NCI-H446 treated with DMSO at 0.1 percent for 48 hours (cell line): Measurements from ENCODE around the gene OR10H4.
"Not testable (repeated sequence)": the region's sequence is repeated elsewhere in the genome, so short reads cannot be mapped to it uniquely, and the experiment has no call there.

ENCODE experiments used
- DNase-seq: peaks from one replicate; lab custom pipeline; 2025; lab: John Stamatoyannopoulos, UW

OR10H4 gene

DNA sequence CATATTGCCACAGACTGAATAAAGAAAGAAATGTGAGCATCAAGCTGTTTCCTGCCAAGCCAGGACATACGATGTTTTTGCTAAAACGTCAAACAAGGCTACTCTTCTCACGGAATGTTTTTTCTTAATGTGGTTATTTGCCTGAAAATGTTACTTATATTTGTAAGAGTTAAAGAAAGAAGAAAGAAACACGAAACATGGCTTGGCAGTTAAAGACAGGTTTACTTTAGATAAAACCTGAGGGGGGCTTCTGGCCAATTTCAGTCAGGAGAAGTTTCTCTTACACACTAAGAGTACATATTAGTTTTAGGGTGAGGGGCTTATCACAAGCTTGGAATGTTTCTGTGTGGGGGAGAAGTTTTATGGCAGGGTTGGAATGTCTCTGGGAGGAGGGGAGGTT is 4.4 kb upstream of the OR10H4 start:
- no peak for DNase-seq

DNA sequence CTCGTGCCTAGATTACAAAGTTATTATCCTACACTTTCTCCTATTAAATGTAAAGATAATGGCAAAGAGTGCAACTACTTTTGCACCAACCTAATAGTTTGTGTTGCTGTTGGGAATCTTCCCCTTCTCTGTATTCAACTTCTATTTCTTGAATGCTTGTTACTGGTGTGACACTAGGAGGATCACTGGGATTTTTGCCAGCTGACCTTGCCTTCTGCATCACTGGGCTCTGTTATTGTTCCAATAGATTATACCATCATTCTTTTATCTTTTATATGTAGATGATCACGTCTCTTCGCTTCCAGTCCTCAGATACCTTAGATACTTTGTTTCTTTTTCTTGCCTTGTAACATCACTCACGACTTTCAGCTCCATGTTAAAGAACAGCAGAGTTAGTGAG is 3.5 kb upstream of the OR10H4 start:
- DNase-seq: no peak

DNA sequence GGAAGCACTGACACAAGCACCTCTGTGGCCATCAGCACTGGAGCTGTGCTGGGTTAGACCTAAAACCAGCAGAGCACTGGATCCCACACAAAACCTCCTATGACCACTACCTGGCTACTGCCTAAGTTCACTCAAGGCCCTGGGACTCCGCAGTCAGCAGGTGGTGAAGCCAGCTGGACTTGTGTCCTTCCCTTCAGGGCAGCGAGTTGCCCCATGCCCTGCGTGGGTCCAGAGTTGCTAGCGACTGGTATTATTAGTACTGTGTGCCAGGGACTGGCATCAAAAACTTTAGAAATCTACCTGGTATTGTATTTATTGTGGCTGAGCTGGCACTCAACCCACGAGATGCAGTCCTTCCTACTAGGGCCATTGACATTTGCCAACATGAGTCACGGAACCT is 6.0 kb downstream of the OR10H4 start:
- no peak for DNase-seq

DNA sequence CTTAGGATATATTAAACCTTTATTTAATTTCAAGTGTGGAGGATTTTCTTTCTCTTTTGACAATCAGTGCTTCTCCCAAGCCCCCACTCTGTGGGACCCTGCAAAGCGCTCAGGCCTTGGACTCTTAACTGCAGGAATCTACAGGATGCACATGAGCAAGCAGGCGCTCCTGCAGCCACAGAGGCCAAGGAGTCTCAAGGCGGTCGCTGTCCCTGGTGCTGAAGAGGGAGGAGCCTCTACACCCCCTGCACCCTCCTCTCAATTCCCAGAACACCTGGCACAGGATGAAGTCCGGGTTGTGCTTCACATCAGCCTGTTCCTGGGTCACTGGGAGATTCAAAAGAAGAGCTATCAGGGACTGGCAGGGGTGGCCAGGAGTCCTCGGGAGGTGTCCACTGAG is 13.5 kb downstream of the OR10H4 start:
- no peak for DNase-seq

DNA sequence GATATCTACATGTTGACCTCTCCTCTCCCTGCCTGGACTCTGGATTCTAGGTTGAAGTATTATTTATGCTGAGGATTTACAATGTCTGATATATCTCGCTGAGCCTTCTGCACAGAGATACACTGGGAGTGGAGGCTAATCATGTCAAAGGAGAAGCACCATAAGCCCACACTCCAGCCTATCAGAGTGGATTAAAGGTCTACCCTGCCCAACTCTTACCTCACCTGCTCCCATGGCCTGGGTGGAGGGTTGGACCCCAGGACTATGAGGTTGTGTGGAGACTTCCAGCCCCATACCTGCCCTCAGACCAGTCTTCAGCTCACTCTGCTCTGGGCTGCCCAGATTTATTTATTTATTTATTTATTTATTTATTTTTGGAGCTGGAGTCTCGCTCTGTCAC is 15.4 kb downstream of the OR10H4 start:
- DNase-seq: no peak

DNA sequence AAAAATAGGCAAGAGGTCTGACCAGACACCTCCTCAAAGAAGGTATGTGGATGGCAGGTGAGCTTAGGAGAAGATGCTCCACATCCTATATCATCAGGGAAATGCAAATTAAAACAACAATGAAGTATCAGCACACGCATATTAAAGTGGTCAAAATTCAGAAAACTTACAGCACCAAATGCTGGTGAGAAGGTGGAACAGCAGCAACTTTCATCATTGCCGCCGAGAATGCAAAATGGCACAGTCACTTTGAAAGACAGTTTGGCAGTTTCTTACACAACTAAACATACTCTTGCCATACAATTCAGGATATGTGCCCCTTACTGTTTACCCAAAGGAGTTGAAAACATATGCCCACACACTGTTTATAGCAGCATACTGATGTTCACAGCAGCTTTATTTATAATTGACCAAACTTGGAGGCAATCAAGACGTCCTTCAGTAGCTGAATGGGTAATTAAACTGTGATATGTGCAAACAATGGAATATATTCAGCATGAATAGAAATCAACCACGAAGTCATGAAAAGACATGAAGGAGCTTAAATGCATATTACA is 22.5 kb downstream of the OR10H4 start:
- no peak for DNase-seq

DNA sequence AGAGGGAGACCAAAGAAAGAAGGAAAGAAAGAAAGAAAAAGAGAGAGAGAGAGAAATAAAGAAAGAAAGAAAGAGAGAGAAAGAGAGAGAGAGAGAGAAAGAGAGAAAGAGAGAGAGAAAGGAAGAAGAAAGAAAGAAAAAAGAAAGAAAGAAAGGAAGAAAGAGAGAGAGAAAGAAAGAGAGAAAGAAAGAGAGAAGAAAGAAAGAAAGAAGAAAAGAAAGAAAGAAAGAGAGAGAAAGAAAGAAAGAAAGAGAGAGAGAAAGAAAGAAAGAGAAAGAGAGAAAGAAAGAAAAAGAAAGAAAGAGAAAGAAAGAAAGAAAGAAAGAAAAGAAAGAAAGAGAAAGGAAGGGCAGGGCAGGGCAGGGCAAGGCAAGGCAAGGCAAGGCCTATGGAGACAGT is 23.2 kb downstream of the OR10H4 start:
- DNase-seq: not testable (repeated sequence)

DNA sequence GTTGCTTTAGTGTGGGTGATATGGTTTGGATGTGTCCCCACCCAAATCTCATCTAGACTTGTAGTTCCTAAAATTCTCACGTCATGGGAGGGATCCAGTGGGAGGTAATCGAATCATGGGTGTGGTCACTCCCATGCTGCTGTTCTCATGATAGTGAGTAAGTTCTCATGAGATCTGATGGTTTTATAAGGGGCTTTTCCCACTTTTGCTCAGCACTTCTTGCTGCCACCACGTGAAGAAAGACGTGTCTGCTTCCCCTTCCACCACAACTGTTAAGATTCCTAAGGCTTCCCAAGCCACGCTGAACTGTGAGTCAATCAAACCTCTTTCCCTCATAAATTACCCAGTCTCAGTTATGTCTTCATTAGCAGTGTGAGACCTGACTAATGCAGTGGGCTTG is 26.0 kb downstream of the OR10H4 start:
- no peak for DNase-seq

DNA sequence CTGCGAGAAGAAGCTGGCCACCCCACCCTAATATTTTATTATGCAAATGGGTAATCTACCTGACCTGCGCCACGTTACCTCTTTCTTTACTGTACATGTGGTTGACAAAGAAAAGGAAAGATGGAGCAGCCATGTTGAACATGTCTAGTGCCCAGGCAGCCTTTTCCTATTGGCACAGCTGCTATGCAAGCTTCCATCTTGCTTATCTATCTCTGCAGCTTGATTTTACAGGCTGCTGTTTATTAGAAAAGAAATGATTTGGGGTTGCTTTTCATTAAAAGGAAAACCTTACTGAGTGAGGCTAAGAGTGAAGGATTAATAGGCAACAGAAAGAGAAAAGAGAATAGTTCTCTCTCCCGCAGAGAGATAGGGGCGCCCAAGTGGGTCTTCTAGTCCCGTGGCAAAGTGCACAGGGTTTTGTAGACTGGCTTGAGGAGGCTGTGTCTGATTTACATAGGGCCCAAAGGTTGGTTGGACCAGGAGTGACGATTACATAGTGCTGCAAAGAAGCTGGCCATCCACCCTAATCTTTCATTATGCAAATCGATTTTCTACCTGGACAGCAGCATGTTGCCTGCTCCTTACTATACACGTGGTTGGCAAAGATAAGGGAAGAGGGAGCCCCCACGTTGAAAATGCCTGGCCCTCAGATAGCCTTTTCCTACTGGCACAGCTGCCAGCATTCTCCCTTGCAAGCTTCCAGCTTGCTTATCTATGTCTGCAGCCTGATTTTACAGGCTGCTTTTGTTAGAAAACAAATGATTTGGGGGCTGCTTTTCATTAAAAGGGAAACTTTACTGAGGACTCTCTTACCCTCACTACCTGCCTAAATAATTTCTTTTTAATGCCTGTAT is 28.3 kb downstream of the OR10H4 start:
- no peak for DNase-seq

DNA sequence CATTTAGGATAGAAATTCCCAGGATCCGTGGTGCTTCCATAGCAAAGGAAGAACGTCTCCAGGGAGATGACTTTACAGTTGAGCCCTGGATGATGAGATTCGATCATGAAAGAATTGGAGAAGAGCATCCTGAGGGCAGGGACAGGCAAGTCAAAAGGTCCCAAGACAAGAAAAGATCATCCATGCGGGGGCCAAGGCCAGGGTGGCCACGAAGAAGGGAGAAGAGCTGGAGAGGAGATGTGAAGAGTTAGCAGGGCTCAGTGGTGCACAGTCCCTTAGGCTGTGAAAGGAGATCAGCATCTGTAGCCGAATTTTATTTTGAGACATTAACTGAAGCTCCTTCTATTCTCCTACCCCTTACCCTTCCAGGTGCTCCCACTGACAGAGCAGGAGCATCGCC is 28.9 kb downstream of the OR10H4 start:
- no peak for DNase-seq

DNA sequence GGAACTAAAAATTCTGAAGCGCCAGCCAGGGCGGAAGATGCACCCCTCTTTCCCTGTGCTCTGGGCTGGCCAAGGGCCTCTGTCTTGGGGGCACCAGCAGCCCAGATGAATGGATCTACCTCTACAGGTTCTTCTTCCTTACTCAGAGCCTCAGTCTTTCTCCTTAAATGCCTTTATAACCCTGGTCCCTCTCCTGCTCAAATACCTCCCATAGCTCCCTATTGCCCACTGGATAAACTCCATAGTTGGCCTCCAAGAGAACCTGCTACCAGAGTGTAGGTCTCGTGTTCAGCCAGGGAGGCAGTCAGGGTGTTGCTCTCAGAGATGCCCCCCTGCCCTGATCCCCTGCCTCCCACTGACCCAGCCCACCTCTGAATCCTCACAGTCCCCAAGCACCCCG is 30.5 kb downstream of the OR10H4 start:
- no peak for DNase-seq

DNA sequence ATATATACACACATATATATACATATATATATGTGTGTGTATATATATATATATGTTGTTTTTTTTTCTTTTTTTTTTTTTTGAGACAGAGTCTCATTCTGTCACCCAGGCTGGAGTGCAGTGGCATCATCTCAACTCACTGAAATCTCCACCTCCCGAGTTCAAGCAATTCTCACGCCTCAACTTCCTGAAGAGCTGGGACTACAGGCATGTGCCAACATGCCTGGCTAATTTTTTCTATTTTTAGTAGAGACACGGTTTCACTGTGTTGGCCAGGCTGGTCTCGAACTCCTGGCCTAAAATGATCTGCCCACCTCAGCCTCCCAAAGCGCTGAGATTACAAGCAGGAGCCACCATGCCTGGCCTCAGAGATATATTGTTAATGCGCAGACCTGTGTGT is 37.0 kb downstream of the OR10H4 start:
- not testable (repeated sequence) for DNase-seq

DNA sequence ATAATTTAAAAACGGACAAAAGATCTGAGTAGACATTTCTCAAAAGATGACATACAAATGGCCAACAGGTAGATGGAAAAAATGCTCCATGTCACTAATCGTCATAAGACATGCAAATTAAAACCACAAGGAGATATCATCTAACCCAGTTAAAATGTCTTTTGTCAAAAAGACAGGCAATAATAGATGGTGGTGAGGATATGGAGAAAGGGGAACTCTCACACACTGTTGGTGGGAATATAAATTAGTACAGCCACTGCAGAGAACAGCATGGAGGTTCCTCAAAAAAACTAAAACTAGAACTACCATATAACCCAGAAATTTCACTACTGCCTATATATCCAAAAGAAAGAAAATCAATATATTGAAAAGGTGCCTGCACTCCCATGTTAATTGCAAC is 37.9 kb downstream of the OR10H4 start:
- no peak for DNase-seq

DNA sequence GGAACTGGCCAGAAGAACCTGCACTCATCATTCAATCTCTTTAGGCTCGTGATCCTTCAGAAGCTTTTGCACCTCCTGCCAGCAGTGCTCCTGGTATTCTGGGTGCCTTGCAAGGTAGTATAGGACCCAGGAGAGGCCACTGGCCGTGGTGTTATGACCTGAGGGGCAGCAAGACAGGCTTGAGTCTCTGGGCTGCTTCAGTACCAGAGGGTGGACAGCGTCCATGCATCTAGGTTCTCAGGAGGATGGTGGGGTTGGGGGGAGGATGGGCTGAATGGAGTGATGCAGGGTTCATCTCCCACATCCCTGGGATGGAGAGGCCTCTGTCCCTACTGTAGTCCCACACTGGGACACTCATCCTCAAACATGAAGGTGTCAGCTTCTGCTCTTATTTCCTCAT is 41.1 kb downstream of the OR10H4 start:
- no peak for DNase-seq

DNA sequence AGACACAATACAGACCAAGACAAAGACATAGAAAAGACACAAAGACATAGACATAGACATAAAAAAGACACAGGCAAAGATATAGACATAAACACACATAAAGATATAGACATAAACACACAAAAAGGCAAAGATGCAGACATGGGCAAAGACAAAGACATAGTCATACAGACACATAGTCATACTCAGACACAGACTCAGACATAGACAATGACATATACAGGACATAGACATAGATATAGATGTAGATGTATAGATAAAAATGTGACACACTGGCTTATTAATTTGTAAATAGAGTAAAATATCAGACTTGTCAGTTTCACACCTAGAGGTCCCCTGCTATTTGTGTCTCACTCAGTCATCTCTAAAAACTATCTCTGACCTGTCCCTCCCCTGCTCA is 42.8 kb downstream of the OR10H4 start:
- no peak for DNase-seq

DNA sequence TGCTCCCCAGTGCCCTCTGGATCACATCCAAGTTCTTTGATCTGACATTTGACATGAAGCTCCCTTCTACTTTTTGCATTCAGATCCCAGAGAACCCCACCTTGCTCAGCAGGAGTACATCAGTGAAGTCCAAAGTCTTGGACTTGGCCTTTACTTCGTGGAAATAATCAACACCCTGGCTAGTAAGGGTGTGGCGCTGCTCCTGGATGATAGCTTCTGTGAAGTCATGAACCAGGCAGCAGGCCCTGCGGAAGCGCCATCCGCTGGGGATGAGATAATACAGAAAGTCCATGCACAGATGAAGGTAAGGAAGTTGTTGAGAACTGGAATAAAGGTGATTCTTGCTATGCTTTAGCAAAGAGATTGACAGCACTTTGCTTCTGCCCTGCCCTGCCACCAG is 43.2 kb downstream of the OR10H4 start:
- DNase-seq: no peak

DNA sequence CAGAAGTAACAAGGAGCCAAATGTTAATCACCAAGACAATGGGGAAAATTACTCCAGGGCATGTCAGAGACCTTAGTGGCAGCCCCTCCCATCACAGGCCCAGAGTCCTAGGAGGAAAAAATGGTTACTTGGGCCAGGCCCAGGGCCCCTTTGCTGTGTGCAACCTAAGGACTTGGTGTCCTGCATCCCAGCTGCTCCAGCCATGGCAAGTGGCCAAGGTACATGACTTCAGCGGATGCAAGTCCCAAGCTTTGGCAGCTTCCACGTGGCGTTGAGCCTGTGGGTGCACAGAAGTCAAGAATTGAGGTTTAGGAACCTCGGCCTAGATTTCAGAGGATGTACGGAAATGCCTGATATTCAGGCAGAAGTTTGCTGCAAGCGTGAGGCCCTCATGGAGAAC is 46.7 kb downstream of the OR10H4 start:
- no peak for DNase-seq

DNA sequence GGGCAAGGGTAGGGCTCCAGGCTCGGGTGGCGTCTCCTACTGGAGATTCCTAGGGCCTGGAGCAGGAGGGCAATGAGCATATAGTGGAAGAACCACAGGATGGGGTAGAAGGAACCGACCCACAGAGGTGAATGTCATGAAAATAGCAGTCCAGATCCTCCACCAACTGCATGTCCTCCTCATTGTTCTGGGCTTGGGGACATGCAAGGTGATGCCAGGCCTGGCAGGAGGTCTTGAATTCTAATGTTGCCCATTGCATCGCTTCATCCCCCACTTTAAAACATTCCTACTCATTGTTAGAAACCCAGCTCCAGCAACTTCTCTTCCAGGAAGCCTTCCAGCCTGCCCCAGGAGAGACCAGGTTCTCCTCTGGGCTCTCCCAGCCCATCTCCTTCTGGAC is 49.4 kb downstream of the OR10H4 start:
- DNase-seq: no peak
